Measurements from ENCODE around the gene SLC46A2. TPM values are rescaled to one million over a fixed set of nuclear protein-coding genes. Genes with fewer than 3 reads are reported as not detected.

Gene SLC46A2
- total RNA-seq, 1 donor from 2014 or later: not detected

DNA sequence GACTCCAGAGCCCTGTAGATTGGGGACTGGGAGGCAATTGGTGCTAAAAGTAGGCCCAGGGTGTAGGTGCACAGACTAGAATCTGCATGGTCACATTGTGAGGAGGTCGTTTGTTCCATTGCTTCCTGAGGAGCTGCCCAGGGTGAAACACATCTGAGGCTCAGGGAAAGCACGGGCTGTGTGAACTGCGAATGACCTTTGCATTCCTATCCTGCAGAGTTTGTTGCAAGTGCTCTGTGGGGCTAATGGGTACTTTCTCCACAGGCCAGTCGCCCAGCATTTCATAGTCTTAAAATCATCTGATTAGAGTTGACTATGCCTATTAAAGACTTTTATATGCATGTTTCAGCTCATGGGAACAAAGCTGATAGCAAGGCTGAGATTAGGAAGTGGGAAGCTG lies 14.4 kb upstream of the SLC46A2 start:
- peaks cover 1% of the 10 kb centered on the region for H3K36me3 Mint-ChIP-seq (ENCODE audit: low read depth, unreplicated experiment)
- H3K27ac Mint-ChIP-seq (ENCODE audit: unreplicated experiment): no peak overlapping the region
- H3K27me3 Mint-ChIP-seq (ENCODE audit: low read depth, unreplicated experiment): peaks cover 6% of the 10 kb centered on the region
- TF ChIP-seq CTCF (IDR thresholded peaks at IDR 0.05; ENCODE audit: insufficient read depth, low read depth, low read length) (no peak), EZH2 (IDR thresholded peaks at IDR 0.05; ENCODE audit: insufficient read depth, low read length) (no peak)
- no peaks in the 10 kb centered on the region for H3K4me1 Mint-ChIP-seq (ENCODE audit: low read depth, unreplicated experiment)
- H3K27ac ChIP-seq (ENCODE audit: low read depth, low read length): no peak overlapping the region
- H3K27me3 ChIP-seq (ENCODE audit: insufficient read depth, low read length): peaks cover 5% of the 10 kb centered on the region
- H3K9me3 ChIP-seq (ENCODE audit: insufficient read depth, low read depth, low read length): no peaks in the 10 kb centered on the region
- no peaks in the 10 kb centered on the region for H3K36me3 ChIP-seq (ENCODE audit: insufficient read depth, low read length)
- H3K79me2 ChIP-seq (ENCODE audit: insufficient read depth, low read length): no peaks in the 10 kb centered on the region
- DNase-seq (ENCODE audit: low read depth) (no peak), FAIRE-seq (no peak)
- H3K9ac ChIP-seq (ENCODE audit: low read length): no peak overlapping the region
- no peak overlapping the region for H3K4me3 Mint-ChIP-seq (ENCODE audit: unreplicated experiment)
- H4K20me1 ChIP-seq (ENCODE audit: insufficient read depth, low read length): no peaks in the 10 kb centered on the region
- no peak overlapping the region for H3K4me2 ChIP-seq (ENCODE audit: low read length)
- no peaks in the 10 kb centered on the region for H3K4me1 ChIP-seq (ENCODE audit: insufficient read depth, low read length)
- H3K9me3 Mint-ChIP-seq (ENCODE audit: unreplicated experiment): peaks cover 2% of the 10 kb centered on the region
- H2AFZ ChIP-seq (ENCODE audit: low read depth, low read length): no peak overlapping the region
- H3K4me3 ChIP-seq (ENCODE audit: insufficient read depth, low read depth, low read length): no peak overlapping the region

DNA sequence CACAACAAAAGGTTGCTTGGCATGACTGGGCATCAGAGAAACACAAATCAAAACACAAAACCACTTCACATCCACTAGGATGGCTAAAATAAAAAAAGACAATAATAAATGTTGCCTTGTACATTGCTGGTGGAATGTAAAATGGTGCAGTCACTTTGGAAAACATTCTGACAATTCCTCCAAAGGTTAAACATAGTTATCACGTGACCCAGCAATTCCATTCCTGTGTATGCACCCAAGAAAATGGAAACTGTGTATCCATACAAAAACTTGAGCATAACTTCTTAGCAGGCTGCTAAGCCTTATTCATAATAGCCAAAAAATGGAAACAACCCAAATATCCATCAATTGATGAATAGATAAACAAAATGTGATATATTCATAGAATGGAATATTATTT lies 10.2 kb upstream of the SLC46A2 start:
- H3K9me3 Mint-ChIP-seq (ENCODE audit: unreplicated experiment): peaks cover 2% of the 10 kb centered on the region
- no peaks in the 10 kb centered on the region for H3K79me2 ChIP-seq (ENCODE audit: insufficient read depth, low read length)

More for the DNA sequence above, 10.2 kb upstream of the SLC46A2 start:
- DNase-seq (ENCODE audit: low read depth) (no peak), FAIRE-seq (no peak)
- H3K4me3 Mint-ChIP-seq (ENCODE audit: unreplicated experiment): no peak overlapping the region
- H3K36me3 Mint-ChIP-seq (ENCODE audit: low read depth, unreplicated experiment): no peaks in the 10 kb centered on the region
- no peak overlapping the region for H3K27ac ChIP-seq (ENCODE audit: low read depth, low read length)
- H3K4me2 ChIP-seq (ENCODE audit: low read length): no peak overlapping the region
- TF ChIP-seq EZH2 (IDR thresholded peaks at IDR 0.05; ENCODE audit: insufficient read depth, low read length) (no peak), CTCF (IDR thresholded peaks at IDR 0.05; ENCODE audit: insufficient read depth, low read depth, low read length) (no peak)
- H3K9ac ChIP-seq (ENCODE audit: low read length): no peak overlapping the region
- no peaks in the 10 kb centered on the region for H3K9me3 ChIP-seq (ENCODE audit: insufficient read depth, low read depth, low read length)
- no peaks in the 10 kb centered on the region for H3K36me3 ChIP-seq (ENCODE audit: insufficient read depth, low read length)
- H3K27me3 Mint-ChIP-seq (ENCODE audit: low read depth, unreplicated experiment): peaks cover 4% of the 10 kb centered on the region
- no peaks in the 10 kb centered on the region for H4K20me1 ChIP-seq (ENCODE audit: insufficient read depth, low read length)
- H3K27ac Mint-ChIP-seq (ENCODE audit: unreplicated experiment): no peak overlapping the region
- H2AFZ ChIP-seq (ENCODE audit: low read depth, low read length): no peak overlapping the region
- peaks cover 13% of the 10 kb centered on the region for H3K27me3 ChIP-seq (ENCODE audit: insufficient read depth, low read length)
- H3K4me3 ChIP-seq (ENCODE audit: insufficient read depth, low read depth, low read length): no peak overlapping the region
- H3K4me1 ChIP-seq (ENCODE audit: insufficient read depth, low read length): no peaks in the 10 kb centered on the region
- no peaks in the 10 kb centered on the region for H3K4me1 Mint-ChIP-seq (ENCODE audit: low read depth, unreplicated experiment)
